ENCODE results near the gene CDH4.

CDH4 gene

GRCh38 chr20:61896058-61896961 lies 644.2 kb downstream of the CDH4 start:
- H3K27ac ChIP-seq: no peak overlapping the region
- H3K4me3 ChIP-seq (ENCODE audit: low read depth in 1 of 2, low read length in 1 of 2): no peak overlapping the region
- H3K27me3 ChIP-seq: no peaks in the 10 kb centered on the region
- TF ChIP-seq, protein P1, sequence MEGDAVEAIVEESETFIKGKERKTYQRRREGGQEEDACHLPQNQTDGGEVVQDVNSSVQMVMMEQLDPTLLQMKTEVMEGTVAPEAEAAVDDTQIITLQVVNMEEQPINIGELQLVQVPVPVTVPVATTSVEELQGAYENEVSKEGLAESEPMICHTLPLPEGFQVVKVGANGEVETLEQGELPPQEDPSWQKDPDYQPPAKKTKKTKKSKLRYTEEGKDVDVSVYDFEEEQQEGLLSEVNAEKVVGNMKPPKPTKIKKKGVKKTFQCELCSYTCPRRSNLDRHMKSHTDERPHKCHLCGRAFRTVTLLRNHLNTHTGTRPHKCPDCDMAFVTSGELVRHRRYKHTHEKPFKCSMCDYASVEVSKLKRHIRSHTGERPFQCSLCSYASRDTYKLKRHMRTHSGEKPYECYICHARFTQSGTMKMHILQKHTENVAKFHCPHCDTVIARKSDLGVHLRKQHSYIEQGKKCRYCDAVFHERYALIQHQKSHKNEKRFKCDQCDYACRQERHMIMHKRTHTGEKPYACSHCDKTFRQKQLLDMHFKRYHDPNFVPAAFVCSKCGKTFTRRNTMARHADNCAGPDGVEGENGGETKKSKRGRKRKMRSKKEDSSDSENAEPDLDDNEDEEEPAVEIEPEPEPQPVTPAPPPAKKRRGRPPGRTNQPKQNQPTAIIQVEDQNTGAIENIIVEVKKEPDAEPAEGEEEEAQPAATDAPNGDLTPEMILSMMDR (IDR thresholded peaks at IDR 0.05): no peak
- no peaks in the 10 kb centered on the region for H3K4me1 ChIP-seq (ENCODE audit: control insufficient read depth in 1 of 2, insufficient read depth in 1 of 2, low read depth in 1 of 2, low read length in 1 of 2)
- no peaks in the 10 kb centered on the region for H3K36me3 ChIP-seq
- no peaks in the 10 kb centered on the region for H3K9me3 ChIP-seq

DNA sequence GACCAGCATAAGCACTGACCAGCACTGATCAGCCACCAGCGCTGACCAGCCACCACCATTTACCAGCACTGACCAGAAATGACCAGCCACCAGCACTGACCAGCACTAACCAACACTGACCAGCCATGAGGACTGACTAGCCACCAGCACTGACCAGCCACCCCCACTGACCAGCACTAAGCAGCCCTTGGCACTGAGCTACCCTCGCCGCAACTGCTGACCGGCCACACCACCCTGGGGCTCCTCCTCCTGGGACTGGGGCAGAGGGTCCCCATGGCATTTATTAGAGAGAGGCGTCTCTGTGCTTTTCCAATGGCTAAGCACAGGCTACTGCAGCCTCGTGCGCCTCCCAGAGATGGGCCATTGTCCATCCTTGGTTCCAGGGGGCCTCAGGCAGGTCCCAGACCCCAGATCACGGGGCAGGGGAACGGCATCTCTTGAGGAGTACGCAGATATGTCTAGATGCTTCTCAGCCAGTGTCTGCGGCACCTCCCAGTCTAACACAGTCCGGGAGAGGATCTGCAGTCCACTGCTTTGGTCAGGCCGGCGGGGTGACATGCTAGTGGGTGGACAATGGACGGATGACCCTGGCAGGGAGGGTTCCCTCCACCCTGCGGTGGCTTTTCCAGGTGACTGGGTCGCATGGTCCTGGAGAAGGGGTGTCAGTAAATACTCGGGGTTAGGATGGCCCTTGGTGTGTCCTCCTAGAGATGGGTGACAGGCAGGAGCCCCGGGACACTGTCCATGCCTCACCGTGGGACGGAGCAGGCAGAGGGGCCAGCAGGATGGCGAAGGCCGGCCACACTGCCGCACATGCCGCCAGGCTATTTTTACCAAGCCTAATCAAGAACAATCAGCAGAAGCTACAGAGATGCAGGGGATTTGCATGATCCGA lies 645.6 kb downstream of the CDH4 start:
- no peaks in the 10 kb centered on the region for H3K4me1 ChIP-seq (ENCODE audit: control insufficient read depth in 1 of 2, insufficient read depth in 1 of 2, low read depth in 1 of 2, low read length in 1 of 2)
- H3K36me3 ChIP-seq: no peaks in the 10 kb centered on the region
- H3K9me3 ChIP-seq: no peaks in the 10 kb centered on the region
- H3K27me3 ChIP-seq: no peaks in the 10 kb centered on the region
- no peak overlapping the region for H3K27ac ChIP-seq
- TF ChIP-seq, protein P1 (IDR thresholded peaks at IDR 0.05): no peak
- no peak overlapping the region for H3K4me3 ChIP-seq (ENCODE audit: low read depth in 1 of 2, low read length in 1 of 2)

DNA sequence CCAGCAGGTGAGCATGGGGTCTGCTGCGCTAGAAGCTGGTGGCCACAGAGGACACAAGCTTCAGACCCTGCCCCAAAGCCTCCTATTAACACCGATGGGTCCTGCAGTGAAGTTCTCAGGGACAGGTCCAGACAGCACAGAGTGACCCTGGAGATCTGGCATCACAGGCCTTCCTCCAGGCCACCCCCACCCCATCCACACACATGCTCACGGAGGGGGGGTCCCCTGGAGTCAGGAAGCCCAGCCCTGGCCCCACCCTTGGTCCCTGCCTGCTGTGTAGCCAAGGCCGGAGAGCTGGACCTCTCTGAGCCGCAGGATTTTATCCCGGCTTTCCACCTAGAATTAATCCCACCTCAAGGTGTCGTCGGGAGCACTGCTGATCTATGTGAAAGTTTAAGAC lies 646.3 kb downstream of the CDH4 start:
- Histone ChIP-seq H3K4me1 (ENCODE audit: control insufficient read depth in 1 of 2, insufficient read depth in 1 of 2, low read depth in 1 of 2, low read length in 1 of 2) (no peaks in the 10 kb centered on the region), H3K27me3 (no peaks in the 10 kb centered on the region), H3K9me3 (no peaks in the 10 kb centered on the region), H3K36me3 (no peaks in the 10 kb centered on the region), H3K27ac (no peak overlapping the region), H3K4me3 (ENCODE audit: low read depth in 1 of 2, low read length in 1 of 2) (no peak overlapping the region)
- TF ChIP-seq, protein P1 (IDR thresholded peaks at IDR 0.05): no peak

DNA sequence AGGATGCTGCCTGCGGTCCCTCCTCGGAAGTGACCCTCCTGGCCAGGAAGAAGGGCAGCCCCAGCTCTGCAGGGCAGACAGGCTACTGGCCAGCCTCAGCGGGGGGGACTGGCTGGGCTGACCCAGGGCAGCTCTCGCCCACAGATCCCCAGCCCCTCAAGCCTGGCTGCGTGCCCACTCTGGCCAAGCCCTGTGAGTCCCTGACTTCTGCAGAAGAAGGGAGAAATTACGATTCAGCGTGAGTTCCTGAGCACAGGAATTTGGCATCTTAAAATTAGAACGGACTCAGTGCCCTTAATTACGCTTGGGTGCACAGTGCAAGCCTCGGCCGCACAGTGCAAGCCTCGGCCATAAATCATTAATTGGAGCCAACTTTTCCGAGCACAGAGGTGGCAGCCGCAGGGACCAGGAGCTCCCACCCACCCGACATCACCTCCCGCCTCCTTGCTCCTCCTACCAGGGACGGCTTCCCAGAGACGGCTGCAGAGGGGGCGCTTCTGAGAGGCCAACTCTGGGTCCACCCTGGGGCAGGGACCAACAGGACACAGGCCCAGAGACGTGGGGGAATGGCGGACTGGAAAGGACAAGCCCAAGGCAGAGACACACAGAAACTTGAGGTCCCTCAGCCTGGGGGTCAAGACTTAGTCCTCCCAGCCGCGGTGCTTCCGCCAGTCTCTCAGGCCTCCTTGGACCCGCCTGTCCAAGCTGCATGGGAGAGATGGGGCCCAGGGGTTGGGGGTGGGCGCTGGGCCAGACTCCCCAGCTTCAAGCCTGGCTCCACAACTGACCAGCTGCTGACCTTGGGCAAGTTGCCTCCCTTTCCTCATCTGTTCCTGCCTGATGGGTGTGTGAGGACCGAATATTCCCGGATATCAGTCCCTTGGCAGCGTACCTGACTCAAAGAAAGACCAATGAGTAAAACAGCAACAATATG lies 648.2 kb downstream of the CDH4 start:
- H3K4me3 ChIP-seq (ENCODE audit: low read depth in 1 of 2, low read length in 1 of 2): no peak overlapping the region
- H3K9me3 ChIP-seq: no peaks in the 10 kb centered on the region
- H3K4me1 ChIP-seq (ENCODE audit: control insufficient read depth in 1 of 2, insufficient read depth in 1 of 2, low read depth in 1 of 2, low read length in 1 of 2): no peaks in the 10 kb centered on the region
- H3K27me3 ChIP-seq: no peaks in the 10 kb centered on the region
- TF ChIP-seq, protein P1 (IDR thresholded peaks at IDR 0.05): no peak
- H3K36me3 ChIP-seq: no peaks in the 10 kb centered on the region
- H3K27ac ChIP-seq: no peak overlapping the region

DNA sequence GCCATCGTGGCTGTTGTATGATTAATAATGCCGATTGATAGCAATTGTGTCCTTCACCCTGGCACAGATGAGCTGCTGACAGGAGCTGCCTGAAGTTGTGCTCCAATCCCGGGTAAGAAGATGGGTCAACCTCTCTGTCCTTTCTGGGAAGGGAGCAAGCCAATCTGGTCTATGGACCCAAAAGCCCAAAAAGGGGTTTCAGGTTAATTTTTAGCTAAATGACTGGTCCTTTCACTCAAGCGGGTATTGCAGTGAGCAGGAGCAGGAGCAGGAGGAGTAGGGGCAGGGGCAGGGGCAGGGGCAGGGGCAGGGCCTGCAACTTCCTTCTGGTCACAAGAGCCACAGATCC lies 648.9 kb downstream of the CDH4 start:
- H3K36me3 ChIP-seq: no peaks in the 10 kb centered on the region
- H3K27me3 ChIP-seq: no peaks in the 10 kb centered on the region
- H3K4me1 ChIP-seq (ENCODE audit: control insufficient read depth in 1 of 2, insufficient read depth in 1 of 2, low read depth in 1 of 2, low read length in 1 of 2): no peaks in the 10 kb centered on the region
- no peak overlapping the region for H3K27ac ChIP-seq
- H3K4me3 ChIP-seq (ENCODE audit: low read depth in 1 of 2, low read length in 1 of 2): no peak overlapping the region
- no peaks in the 10 kb centered on the region for H3K9me3 ChIP-seq
- TF ChIP-seq, protein P1 (IDR thresholded peaks at IDR 0.05): no peak
